A673 (cell line): ENCODE results near the gene GRK4. TPM values are rescaled to one million over a fixed set of nuclear protein-coding genes. Genes with fewer than 3 reads are reported as not detected.

Experiments used
- BruUV-seq: library from RNA; stranded (reverse); fragments of 400-500 nt; replicated peaks from 2 replicates; lab custom pipeline; 2021; lab: Mats Ljungman, UMichigan
- CTCF ChIA-PET: fragments of 300-600 bp; sonication (Branson Sonifier 250); formaldehyde crosslinking; loops from one replicate; lab custom pipeline; 2022; ENCODE audit warnings: antibody characterized with exemption; lab: Charles Lee
- POLR2A ChIA-PET: fragments of 300-600 bp; sonication (Branson Sonifier 250); formaldehyde crosslinking; loops from one replicate; lab custom pipeline; 2022; ENCODE audit warnings: antibody characterized with exemption; ENCODE audit not compliant: low non-redundant PET; lab: Charles Lee
- DNase-seq: peaks from one replicate; pipeline ENCODE4 v3.0.0-alpha.2; 2015; ENCODE audit warnings: low spot score
- H3K27ac ChIP-seq: fragments of 200-600 bp; sonication (generic); 2 replicates; pipeline ENCODE4 v1.5.1; 2016; ENCODE audit warnings: mixed run types, low read depth, mild to moderate bottlenecking, mixed read lengths, antibody characterized with exemption, low read length; ENCODE audit not compliant: poor library complexity, severe bottlenecking
- H3K27me3 ChIP-seq: fragments of 200-600 bp; sonication (generic); replicated peaks from 2 replicates; pipeline ENCODE4 v1.6.1; 2017; ENCODE audit warnings: mixed run types, low read depth, mild to moderate bottlenecking, mixed read lengths, antibody characterized with exemption, low read length; ENCODE audit not compliant: insufficient read depth, poor library complexity
- H3K36me3 ChIP-seq: fragments of 200-600 bp; sonication (generic); 2 replicates; pipeline ENCODE4 v1.6.1; 2016; ENCODE audit warnings: mixed run types, mild to moderate bottlenecking, mixed read lengths, antibody characterized with exemption, low read length; ENCODE audit not compliant: insufficient read depth, poor library complexity, severe bottlenecking
- H3K4me1 ChIP-seq: fragments of 200-600 bp; sonication (generic); 2 replicates; pipeline ENCODE4 v1.6.1; 2017; ENCODE audit warnings: mixed run types, mild to moderate bottlenecking, mixed read lengths, antibody characterized with exemption, low read length; ENCODE audit not compliant: insufficient read depth, poor library complexity, severe bottlenecking
- H3K4me3 ChIP-seq: fragments of 200-600 bp; sonication (generic); 2 replicates; pipeline ENCODE4 v1.5.1; 2016; ENCODE audit warnings: low read depth, mixed run types, mild to moderate bottlenecking, mixed read lengths, low read length; ENCODE audit not compliant: poor library complexity, severe bottlenecking
- H3K9me3 ChIP-seq: fragments of 200-600 bp; sonication (generic); 2 replicates; pipeline ENCODE4 v1.6.1; 2016; ENCODE audit warnings: mixed run types, low read depth, mild to moderate bottlenecking, mixed read lengths, antibody characterized with exemption, low read length; ENCODE audit not compliant: poor library complexity, severe bottlenecking
- CTCF ChIP-seq: fragments of 300-800, 200-600 bp; sonication (generic); conservative IDR thresholded peaks from 2 replicates; pipeline ENCODE4 v1.5.1; 2017; ENCODE audit warnings: low read depth, mild to moderate bottlenecking, antibody characterized with exemption, low read length, moderate library complexity, mixed read lengths
- EZH2 ChIP-seq: fragments of 200-600 bp; sonication (generic); IDR thresholded peaks from 2 replicates; pipeline ENCODE4 v1.6.1; 2017; ENCODE audit warnings: borderline replicate concordance, low read depth, mild to moderate bottlenecking, mixed read lengths, antibody characterized with exemption, low read length; ENCODE audit not compliant: poor library complexity, severe bottlenecking
- intact Hi-C: fragments of 100-400 bp; cut with micrococcal nuclease; formaldehyde crosslinking; loops from one replicate; pipeline ENCODE4 v1.10.0; 2022; ENCODE audit not compliant: unreplicated experiment
- total RNA-seq: library from RNA; stranded (reverse); gene quantifications from 2 replicates; pipeline ENCODE4 v1.2.3, GENCODE V29; 2021

Gene GRK4
- total RNA-seq, 1 experiment from 2014 or later: 5.9 TPM

GRCh38 chr4:2938906-2939305 is 24.5 kb upstream of the GRK4 start:
- H3K4me1 ChIP-seq: peaks cover 9% of the 10 kb centered on the region
- H3K9me3 ChIP-seq: no peaks in the 10 kb centered on the region
- ChIA-PET POLR2A (no interaction called here), CTCF (no interaction called here)
- H3K4me3 ChIP-seq: no peak overlapping the region
- BruUV-seq: no TSS peak
- peak overlapping the region; percentile 10 for H3K27ac ChIP-seq
- no peak for DNase-seq
- H3K36me3 ChIP-seq: peaks cover 60% of the 10 kb centered on the region
- intact Hi-C loops: no loop called here
- H3K27me3 ChIP-seq: no peaks in the 10 kb centered on the region
- TF ChIP-seq EZH2 (no peak), CTCF (no peak)

- H3K4me3 ChIP-seq: no peak overlapping the region
- TF ChIP-seq EZH2: no peak
- no peak for TF ChIP-seq CTCF
- no peak overlapping the region for H3K27ac ChIP-seq
- DNase-seq: no peak
- H3K4me1 ChIP-seq: peaks cover 9% of the 10 kb centered on the region
- intact Hi-C loops: no loop called here
- no peaks in the 10 kb centered on the region for H3K9me3 ChIP-seq
- H3K36me3 ChIP-seq: peaks cover 64% of the 10 kb centered on the region
- ChIA-PET CTCF (no interaction called here), POLR2A (no interaction called here)
- H3K27me3 ChIP-seq: no peaks in the 10 kb centered on the region
- BruUV-seq: no TSS peak
Observed at GRCh38 chr4:2939383-2940243, 23.8 kb upstream of the GRK4 start.

GRCh38 chr4:2940267-2941137 is 22.9 kb upstream of the GRK4 start:
- POLR2A ChIA-PET: no interaction called here
- no peak overlapping the region for H3K4me3 ChIP-seq
- no peak for DNase-seq
- CTCF ChIA-PET: no interaction called here
- no TSS peak for BruUV-seq
- TF ChIP-seq CTCF: no peak
- no peak for TF ChIP-seq EZH2
- intact Hi-C loops: no loop called here
- H3K27ac ChIP-seq: no peak overlapping the region
- no peaks in the 10 kb centered on the region for H3K9me3 ChIP-seq
- H3K27me3 ChIP-seq: no peaks in the 10 kb centered on the region
- H3K36me3 ChIP-seq: peaks cover 73% of the 10 kb centered on the region
- H3K4me1 ChIP-seq: peaks cover 8% of the 10 kb centered on the region
